HUES48 (cell line): ENCODE data around the gene BMPR1A.

Experiments used
- H3K27ac ChIP-seq: one replicate; pipeline ENCODE4 v1.7.0; 2013; ENCODE audit warnings: low read depth, low read length, inconsistent platforms
- H3K27me3 ChIP-seq: 2 replicates; pipeline ENCODE4 v1.6.1; 2013; ENCODE audit warnings: mild to moderate bottlenecking, low read length; ENCODE audit not compliant: control insufficient read depth, insufficient read depth
- H3K36me3 ChIP-seq: 2 replicates; pipeline ENCODE4 v1.6.1; 2013; ENCODE audit warnings: low read length; ENCODE audit not compliant: control insufficient read depth, insufficient read depth
- H3K4me1 ChIP-seq: 2 replicates; pipeline ENCODE4 v1.6.1; 2013; ENCODE audit warnings: mild to moderate bottlenecking, low read length; ENCODE audit not compliant: control insufficient read depth, insufficient read depth
- H3K4me3 ChIP-seq: 2 replicates; pipeline ENCODE4 v1.5.1; 2013; ENCODE audit warnings: mild to moderate bottlenecking, low read depth, low read length
- H3K9ac ChIP-seq: 2 replicates; pipeline ENCODE4 v1.6.1; 2013; ENCODE audit warnings: mild to moderate bottlenecking, low read depth, low read length, moderate library complexity
- H3K9me3 ChIP-seq: 2 replicates; pipeline ENCODE4 v1.6.1; 2013; ENCODE audit warnings: low read length; ENCODE audit not compliant: control insufficient read depth, insufficient read depth

The BMPR1A gene

GRCh38 chr10:86804805-86805204 lies 48.4 kb downstream of the BMPR1A start:
- H3K9ac ChIP-seq, result no peak overlapping the region
- peaks cover 4% of the 10 kb centered on the region; the same call in 1 of the 2 replicates for H3K36me3 ChIP-seq
- H3K27me3 ChIP-seq, result no peaks in the 10 kb centered on the region
- H3K9me3 ChIP-seq, result no peaks in the 10 kb centered on the region
- H3K4me3 ChIP-seq, result no peak overlapping the region
- H3K4me1 ChIP-seq, result peaks cover 24% of the 10 kb centered on the region
- H3K27ac ChIP-seq, result no peak overlapping the region

GRCh38 chr10:86813101-86813500 lies 56.7 kb downstream of the BMPR1A start:
- H3K36me3 ChIP-seq, result peaks cover 4% of the 10 kb centered on the region; the same call in 1 of the 2 replicates
- H3K9me3 ChIP-seq, result no peaks in the 10 kb centered on the region
- no peak overlapping the region for H3K27ac ChIP-seq
- peaks cover 35% of the 10 kb centered on the region for H3K4me1 ChIP-seq
- no peak overlapping the region for H3K4me3 ChIP-seq
- no peak overlapping the region for H3K9ac ChIP-seq
- no peaks in the 10 kb centered on the region for H3K27me3 ChIP-seq

- H3K4me1 ChIP-seq, result peaks cover 28% of the 10 kb centered on the region
- H3K27me3 ChIP-seq, result no peaks in the 10 kb centered on the region
- H3K27ac ChIP-seq, result no peak overlapping the region
- no peaks in the 10 kb centered on the region for H3K9me3 ChIP-seq
- H3K4me3 ChIP-seq, result no peak overlapping the region
- H3K9ac ChIP-seq, result no peak overlapping the region
- H3K36me3 ChIP-seq, result no peaks in the 10 kb centered on the region
Observed at GRCh38 chr10:86813982-86814381, 57.6 kb downstream of the BMPR1A start.

GRCh38 chr10:86815035-86815617 lies 58.7 kb downstream of the BMPR1A start:
- Histone ChIP-seq H3K36me3 (no peaks in the 10 kb centered on the region), H3K27ac (no peak overlapping the region), H3K4me1 (peaks cover 28% of the 10 kb centered on the region), H3K9me3 (no peaks in the 10 kb centered on the region), H3K27me3 (no peaks in the 10 kb centered on the region), H3K9ac (no peak overlapping the region), H3K4me3 (no peak overlapping the region)

GRCh38 chr10:86815640-86816039 lies 59.2 kb downstream of the BMPR1A start:
- Histone ChIP-seq H3K36me3 (no peaks in the 10 kb centered on the region), H3K9ac (no peak overlapping the region), H3K27me3 (no peaks in the 10 kb centered on the region), H3K9me3 (no peaks in the 10 kb centered on the region), H3K27ac (no peak overlapping the region), H3K4me1 (peaks cover 31% of the 10 kb centered on the region), H3K4me3 (no peak overlapping the region)

- Histone ChIP-seq H3K36me3 (no peaks in the 10 kb centered on the region), H3K9me3 (no peaks in the 10 kb centered on the region), H3K4me3 (no peak overlapping the region), H3K9ac (no peak overlapping the region), H3K4me1 (peaks cover 40% of the 10 kb centered on the region), H3K27me3 (no peaks in the 10 kb centered on the region), H3K27ac (no peak overlapping the region)
Observed at GRCh38 chr10:86817246-86817645, 60.8 kb downstream of the BMPR1A start.

- Histone ChIP-seq H3K9ac (no peak overlapping the region), H3K27ac (no peak overlapping the region), H3K36me3 (no peaks in the 10 kb centered on the region), H3K4me1 (peaks cover 36% of the 10 kb centered on the region), H3K4me3 (no peak overlapping the region), H3K27me3 (no peaks in the 10 kb centered on the region), H3K9me3 (no peaks in the 10 kb centered on the region)
Observed at GRCh38 chr10:86819567-86819966, 63.1 kb downstream of the BMPR1A start.

- Histone ChIP-seq H3K4me3 (no peak overlapping the region), H3K27me3 (no peaks in the 10 kb centered on the region), H3K4me1 (peaks cover 31% of the 10 kb centered on the region), H3K9me3 (no peaks in the 10 kb centered on the region), H3K27ac (no peak overlapping the region), H3K9ac (no peak overlapping the region), H3K36me3 (no peaks in the 10 kb centered on the region)
Observed at GRCh38 chr10:86820509-86820908, 64.1 kb downstream of the BMPR1A start.

GRCh38 chr10:86821388-86821999 lies 65.1 kb downstream of the BMPR1A start:
- Histone ChIP-seq H3K36me3 (no peaks in the 10 kb centered on the region), H3K4me1 (peaks cover 32% of the 10 kb centered on the region), H3K27ac (no peak overlapping the region), H3K9me3 (no peaks in the 10 kb centered on the region), H3K27me3 (no peaks in the 10 kb centered on the region), H3K4me3 (no peak overlapping the region), H3K9ac (no peak overlapping the region)

GRCh38 chr10:86823565-86823964 lies 67.1 kb downstream of the BMPR1A start:
- no peaks in the 10 kb centered on the region for H3K27me3 ChIP-seq
- no peak overlapping the region for H3K9ac ChIP-seq
- H3K36me3 ChIP-seq, result no peaks in the 10 kb centered on the region
- no peak overlapping the region for H3K4me3 ChIP-seq
- peaks cover 51% of the 10 kb centered on the region for H3K4me1 ChIP-seq
- no peaks in the 10 kb centered on the region for H3K9me3 ChIP-seq
- H3K27ac ChIP-seq, result peak overlapping the region; percentile 62

- H3K27ac ChIP-seq, result peak overlapping the region; percentile 62
- H3K9ac ChIP-seq, result no peak overlapping the region
- no peak overlapping the region for H3K4me3 ChIP-seq
- no peaks in the 10 kb centered on the region for H3K9me3 ChIP-seq
- no peaks in the 10 kb centered on the region for H3K27me3 ChIP-seq
- no peaks in the 10 kb centered on the region for H3K36me3 ChIP-seq
- H3K4me1 ChIP-seq, result peaks cover 53% of the 10 kb centered on the region
Observed at GRCh38 chr10:86824151-86824550, 67.7 kb downstream of the BMPR1A start.
